Forelimb muscle (tissue), 1 donor: ENCODE measurements around the gene RIMS3. TPM values are rescaled to one million over a fixed set of nuclear protein-coding genes. Genes with fewer than 3 reads are reported as not detected.
A peak's percentile ranks its signal among the peaks of the same experiment; 100 is the strongest.

ENCODE experiments used
- DNase-seq: peaks from one replicate; pipeline ENCODE4 v3.0.0-alpha.2; 2013; ENCODE audit warnings: low read depth
- polyA plus RNA-seq: library from polyadenylated mRNA; unstranded; fragments of 120-200 nt; gene quantifications from one replicate; pipeline ENCODE4 v1.2.1, GENCODE V29; 2013; ENCODE audit not compliant: insufficient read length

Gene RIMS3
- polyA plus RNA-seq, 1 donor = 0.57 TPM

DNA sequence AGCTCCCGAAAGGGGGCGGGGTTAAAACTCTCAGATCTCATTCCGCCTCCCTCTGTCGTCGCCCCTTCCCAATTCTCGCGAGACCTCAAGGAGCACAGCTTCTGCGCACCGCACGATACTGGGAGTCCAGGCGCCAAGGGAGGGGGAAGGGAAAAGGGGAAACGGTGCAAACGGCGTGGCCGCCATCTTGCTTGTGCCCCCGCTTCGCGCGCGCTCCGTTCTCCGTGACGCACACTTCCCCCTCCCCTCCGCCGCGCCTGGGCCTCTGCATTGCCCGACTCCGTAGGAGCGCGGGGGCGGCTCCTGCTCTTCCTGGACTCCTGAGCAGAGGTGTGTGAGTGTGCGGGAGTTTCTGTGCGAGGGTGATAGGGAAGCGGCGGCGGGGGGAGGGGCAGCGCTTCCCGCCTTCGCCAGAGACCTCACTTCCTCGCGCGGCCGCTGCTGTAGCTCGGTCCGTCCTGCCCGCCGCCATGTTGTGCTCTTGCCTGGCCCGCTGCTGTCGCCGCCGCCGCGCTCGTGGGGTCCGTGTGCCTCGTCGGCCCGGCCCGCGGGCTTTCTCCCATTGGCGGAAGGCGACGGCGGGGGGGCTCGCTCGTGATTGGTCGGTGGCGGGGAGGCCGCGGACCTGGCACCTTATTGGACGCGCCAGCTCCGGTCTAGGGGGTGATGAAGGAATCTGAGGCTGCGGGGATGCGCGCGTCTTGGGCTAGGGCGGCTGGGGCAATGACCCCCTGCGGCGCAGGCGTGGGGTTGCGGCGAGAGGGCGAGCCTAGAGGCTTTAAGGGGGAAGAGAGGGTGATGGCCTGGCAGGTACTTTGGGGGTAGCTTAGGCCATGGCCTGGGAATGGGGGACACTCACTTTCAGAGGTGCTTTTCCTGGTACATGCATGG is 26.3 kb upstream of the RIMS3 start, which contains the start of gene NFYC:
NFYC (plus strand) TSS at position 167 of the 891 bp plus-strand sequence. CDS start 47,140 bp downstream, outside the sequence.
- peak; percentile 98 for DNase-seq

DNA sequence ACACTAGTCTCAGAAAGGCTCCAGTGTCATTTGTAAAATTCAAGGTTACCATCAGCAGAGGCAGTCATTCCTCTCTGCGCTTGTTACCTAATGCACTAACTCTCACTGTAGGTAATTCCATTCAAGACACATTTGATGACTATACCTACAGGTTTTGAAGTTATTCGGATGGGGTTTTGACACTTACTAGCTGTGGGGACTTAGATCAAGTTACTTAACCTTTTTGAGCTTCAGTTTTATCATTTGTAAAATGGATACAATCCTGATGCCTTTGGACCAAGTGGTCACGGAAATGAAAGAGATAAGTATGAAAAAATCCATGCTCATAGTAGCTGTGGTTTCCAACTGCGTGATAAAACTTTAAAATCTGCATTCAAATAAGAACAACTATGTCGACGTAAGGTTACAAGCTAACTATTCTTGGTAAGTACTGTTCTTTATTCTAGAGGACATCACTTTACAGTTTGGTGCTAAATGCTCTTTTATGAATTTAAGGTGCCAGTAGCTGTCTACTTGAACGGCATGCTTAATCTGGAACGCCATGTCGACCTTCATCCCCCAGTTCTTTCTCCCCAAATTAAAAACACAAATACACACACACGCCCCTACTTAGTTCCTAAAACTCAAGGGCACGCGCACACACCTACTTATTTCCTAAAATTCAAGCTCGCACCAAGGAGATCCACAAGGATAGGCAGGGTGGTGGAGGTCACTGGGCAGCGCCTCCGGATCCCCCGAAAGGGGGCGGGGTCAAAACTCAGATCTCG is 25.5 kb upstream of the RIMS3 start:
- DNase-seq = no peak

DNA sequence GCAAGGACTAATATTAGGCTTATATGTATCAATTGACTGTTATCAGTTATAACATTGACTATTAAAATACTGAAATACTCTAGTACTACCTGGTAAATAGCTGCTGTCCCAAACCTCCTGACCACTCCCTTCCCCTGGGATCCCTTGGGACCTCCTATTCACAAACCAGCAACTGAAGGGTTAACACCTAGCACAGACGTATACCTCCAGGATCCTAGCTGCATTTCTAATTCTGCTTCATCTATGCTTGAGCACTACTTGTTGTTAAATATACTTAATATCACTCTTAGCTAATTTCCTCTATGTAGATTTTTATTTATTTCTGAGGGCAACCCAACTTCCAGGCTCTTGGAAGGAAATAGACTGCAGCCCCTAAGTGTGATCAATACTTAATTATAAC is 24.3 kb upstream of the RIMS3 start:
- no peak for DNase-seq

DNA sequence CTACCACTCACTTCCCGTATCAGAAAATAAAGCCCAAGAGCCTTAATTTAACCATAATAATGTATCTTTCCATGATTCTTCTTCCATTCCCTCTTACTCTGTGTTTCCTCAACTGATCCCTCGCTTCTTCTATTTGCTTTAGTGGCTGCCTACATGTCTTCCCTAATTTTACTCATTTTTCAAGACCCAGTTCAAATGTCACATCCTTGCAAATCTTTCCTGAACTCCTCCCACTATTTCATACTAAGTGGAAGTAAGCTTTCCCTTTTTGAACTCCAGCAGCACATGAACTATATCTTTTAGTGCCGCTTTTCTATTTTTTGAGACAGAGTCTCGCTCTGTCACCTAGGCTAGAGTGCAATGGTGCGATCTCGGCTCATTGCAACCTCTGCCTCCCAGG is 22.2 kb upstream of the RIMS3 start:
- DNase-seq = no peak

DNA sequence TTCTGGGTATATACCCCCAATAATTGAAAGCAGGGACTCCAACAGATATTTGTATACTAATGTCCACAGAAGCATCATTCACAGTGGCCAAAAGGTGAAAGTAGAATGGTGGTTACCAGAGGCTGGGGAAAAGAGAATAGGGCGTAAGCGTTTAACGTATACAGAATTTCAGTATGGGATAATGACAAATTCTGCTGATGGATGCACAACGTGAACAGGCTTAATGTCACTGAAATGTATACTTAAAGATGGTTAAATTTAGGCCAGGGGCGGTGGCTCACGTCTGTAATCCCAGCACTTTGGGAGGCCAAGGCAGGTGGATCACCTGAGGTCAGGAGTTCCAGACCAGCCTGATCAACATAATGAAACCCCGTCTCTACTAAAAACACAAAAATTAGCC is 21.6 kb upstream of the RIMS3 start:
- DNase-seq = no peak

GRCh38 chr1:40684669-40685068 is 19.2 kb upstream of the RIMS3 start:
- no peak for DNase-seq

DNA sequence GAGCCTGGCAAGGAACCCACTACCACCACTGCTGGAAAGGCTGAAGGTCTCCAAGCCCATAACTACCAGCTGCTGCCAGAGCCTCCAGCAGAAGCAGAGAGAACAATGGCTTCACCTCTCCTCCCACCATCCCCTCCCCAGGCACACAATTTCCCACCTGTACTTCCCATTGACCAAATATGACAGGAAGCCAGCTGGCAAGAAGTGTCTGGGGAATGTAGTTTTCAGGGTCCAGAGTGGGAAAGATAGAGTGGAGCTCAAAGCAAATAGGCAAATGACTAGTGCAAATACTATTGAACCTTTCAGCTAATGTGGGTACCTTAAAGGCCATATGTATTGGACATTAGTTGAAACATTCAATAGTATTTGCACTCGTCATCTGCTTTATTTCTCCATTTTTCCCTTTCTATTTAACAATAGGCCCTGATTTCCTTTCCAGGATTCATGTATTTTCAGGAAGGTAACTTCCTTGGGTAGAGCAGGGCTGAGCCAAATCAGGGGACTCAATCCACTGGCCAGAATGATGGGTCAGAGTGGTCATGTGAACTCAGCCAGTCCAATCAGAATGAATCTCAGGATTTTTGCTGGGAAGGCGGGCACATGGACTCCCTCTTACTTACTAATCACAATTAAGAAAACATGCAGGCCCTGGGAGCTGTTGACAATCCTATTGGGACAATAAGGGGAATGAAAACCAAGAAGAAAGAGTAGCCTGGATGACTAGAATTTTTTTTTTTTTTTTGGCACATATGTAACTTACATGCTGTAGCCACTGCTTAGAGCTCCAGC is 13.9 kb upstream of the RIMS3 start:
- DNase-seq = no peak

DNA sequence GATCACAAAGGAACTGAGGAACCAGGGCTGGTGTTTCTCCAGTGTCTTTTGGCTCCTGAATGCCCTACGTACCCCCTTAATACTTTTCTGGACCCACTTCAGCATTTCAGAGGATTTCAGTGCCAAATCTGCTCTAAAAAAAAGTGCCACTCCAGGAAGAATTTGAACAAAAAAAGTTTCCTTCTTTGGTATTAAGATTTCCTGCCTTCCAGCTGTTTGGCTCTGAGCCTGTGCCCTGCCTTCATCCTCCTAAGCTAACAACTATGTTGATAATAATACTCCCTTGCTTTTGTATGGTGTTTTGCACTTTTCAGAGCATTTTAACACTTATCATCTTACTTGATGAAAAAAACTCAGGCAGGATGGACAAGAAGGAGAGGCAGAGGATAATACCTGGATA is 11.0 kb upstream of the RIMS3 start:
- DNase-seq = no peak

- DNase-seq = no peak
Measured at GRCh38 chr1:40673452-40673851, 8.0 kb upstream of the RIMS3 start.

- peak; percentile 34 for DNase-seq
Measured at GRCh38 chr1:40668769-40669525, 3.5 kb upstream of the RIMS3 start.

DNA sequence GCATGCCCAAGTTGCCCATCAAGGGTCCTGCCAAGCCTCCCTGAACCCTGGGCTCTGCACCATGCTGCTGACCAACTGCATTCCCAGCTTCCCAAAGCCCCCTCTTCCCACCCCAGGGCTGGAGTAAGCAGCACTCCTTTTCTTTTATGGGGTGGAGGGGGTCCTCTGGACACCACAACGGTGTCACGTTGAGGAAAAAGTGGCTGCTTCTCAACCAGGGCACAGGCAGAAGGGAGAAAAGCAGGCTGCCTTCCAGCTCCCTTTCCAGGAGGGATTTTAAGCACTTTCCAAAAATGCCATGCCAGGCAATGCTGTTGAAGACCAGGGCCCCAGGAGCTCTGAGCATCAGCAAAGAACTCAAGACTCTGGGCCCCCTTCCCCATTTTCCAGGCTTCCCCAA is 691 bp downstream of the RIMS3 start:
- no peak for DNase-seq

GRCh38 chr1:40664167-40664537 is 1.3 kb downstream of the RIMS3 start:
- no peak for DNase-seq

DNA sequence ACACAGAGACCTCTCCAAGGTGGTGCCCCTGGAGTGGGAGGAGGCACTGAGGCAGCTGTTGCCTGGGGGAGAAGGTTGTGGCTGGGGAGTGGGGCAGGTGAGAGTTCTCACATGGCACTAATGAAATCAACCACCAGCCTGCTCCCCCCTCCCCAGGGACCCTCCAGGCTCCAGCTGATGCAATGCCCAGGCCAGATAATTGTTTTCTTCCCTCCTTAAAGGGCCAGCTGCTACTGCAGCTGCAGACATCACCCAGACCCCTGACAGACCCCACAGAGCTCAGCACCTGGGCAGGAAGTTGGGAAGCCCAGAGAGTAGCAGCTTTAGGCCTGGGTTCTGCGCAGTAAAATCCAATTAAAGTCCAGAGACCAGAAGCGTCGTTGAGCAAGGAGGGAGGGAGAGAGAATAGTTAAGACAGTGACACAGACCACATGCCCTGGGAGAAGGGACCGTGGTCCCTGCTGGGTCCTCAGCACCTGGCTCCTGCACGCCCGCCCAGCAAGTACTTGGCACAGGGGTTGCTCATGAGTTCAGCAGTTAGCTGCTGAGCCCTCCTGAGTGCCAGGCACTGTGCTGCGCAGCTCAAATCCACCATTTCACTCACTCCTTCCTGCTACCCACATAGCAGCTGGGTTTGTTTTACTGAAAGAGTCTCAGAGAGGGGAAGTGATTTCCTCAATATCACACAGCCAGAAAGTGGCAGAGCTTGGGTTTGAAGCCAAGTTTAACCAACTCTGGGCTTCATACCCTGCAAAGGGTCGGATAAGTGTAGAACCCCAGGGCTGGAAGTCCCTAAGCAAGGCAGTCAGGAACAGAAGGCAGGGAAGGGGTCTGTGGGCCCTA is 1.9 kb downstream of the RIMS3 start:
- DNase-seq = no peak

DNA sequence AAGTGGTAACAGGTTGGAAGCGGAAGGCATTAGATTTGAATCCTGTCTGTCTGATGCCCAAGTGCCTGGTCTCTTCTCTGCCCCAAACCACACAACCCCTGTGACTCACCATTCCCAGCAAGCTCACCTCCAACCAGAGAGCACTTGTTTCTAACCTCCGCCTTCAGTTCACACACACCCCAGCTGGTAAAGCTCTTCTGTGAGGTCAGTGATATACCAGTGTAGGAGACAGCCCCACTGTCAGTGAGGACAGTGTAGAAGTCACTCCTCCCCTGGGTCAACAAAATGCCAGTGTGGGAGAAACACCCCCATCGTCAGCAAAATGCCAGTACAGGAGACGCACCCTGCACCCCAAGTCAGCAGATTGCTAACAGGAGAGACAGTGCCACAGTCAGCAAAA is 2.6 kb downstream of the RIMS3 start:
- no peak for DNase-seq

GRCh38 chr1:40662151-40662550 is 3.3 kb downstream of the RIMS3 start:
- no peak for DNase-seq

DNA sequence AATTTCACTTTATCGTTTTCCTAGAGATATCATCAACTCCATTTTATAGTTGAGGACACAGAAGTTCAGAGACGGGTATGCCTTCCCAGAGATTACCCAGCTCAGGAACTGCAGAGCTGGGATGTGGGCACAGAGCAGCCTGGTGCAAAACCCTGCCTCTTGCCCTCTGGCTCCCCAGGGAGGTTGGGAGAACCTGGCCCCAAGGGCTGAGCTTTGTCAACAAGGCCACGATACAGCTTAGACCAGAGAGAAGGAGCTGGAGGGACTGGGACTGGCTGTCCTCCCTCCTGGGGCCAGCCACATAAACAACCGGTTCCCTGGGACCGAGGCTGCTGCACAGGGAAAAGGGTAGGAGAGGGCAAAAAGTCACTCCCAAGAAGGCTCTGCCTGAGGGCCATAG is 3.8 kb downstream of the RIMS3 start:
- no peak for DNase-seq

DNA sequence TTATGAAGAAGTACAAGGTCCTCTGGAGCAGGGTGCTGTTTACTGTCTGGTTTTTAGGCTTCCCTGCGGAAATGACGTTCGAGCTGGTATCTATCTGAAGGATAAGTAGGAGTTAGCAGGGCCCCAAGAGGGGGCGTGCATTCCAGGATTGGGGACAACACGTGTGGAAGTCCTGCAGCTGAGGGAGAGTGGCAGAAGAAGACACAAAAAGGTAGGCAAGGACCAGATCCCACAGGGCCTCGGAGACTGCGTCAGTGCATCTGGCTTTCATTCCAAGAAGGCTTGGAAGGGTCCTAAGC is 5.9 kb downstream of the RIMS3 start:
- DNase-seq = no peak

- DNase-seq = no peak
Measured at GRCh38 chr1:40658751-40659648, 6.5 kb downstream of the RIMS3 start.

DNA sequence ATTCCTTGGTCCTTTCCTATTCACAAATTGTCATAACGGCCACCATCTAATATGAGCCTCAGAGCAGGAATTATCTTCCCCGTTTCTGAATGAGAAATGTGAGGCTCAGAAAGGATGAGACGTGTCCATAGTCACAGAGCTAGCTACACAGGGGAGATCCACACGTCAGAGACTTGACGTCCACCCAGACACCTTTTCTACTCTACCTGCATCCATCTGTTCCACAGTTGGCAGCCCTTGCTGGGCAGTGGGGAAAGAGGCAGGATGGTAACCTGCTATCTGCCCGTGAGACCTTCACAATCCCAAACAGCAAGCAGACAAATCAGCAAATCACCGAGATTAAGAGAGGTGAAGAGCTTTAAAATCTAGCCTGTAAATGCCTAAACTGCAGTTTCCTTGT is 8.4 kb downstream of the RIMS3 start:
- DNase-seq = no peak
